ENCODE results near the gene RBM15B.

RBM15B gene

GRCh38 chr3:51378065-51378464 lies 13.0 kb upstream of the RBM15B start:
- no peak overlapping the region for H3K4me3 ChIP-seq (ENCODE audit: low read depth, low read length)
- TF ChIP-seq CTCF (IDR thresholded peaks at IDR 0.05; ENCODE audit: control insufficient read depth, extremely low read depth, insufficient read depth): no peak
- DNase-seq (ENCODE audit: low read depth): no peak

- TF ChIP-seq CTCF (IDR thresholded peaks at IDR 0.05; ENCODE audit: control insufficient read depth, extremely low read depth, insufficient read depth): no peak
- DNase-seq (ENCODE audit: low read depth): no peak
- no peak overlapping the region for H3K4me3 ChIP-seq (ENCODE audit: low read depth, low read length)
Observed at GRCh38 chr3:51378726-51379125, 12.4 kb upstream of the RBM15B start.

- H3K4me3 ChIP-seq (ENCODE audit: low read depth, low read length): no peak overlapping the region
- DNase-seq (ENCODE audit: low read depth): no peak
- no peak for TF ChIP-seq CTCF (IDR thresholded peaks at IDR 0.05; ENCODE audit: control insufficient read depth, extremely low read depth, insufficient read depth)
Observed at GRCh38 chr3:51379301-51379700, 11.8 kb upstream of the RBM15B start.

- H3K4me3 ChIP-seq (ENCODE audit: low read depth, low read length): no peak overlapping the region
- no peak for DNase-seq (ENCODE audit: low read depth)
- no peak for TF ChIP-seq CTCF (IDR thresholded peaks at IDR 0.05; ENCODE audit: control insufficient read depth, extremely low read depth, insufficient read depth)
Observed at GRCh38 chr3:51379746-51380455, 11.2 kb upstream of the RBM15B start.

- no peak overlapping the region for H3K4me3 ChIP-seq (ENCODE audit: low read depth, low read length)
- no peak for DNase-seq (ENCODE audit: low read depth)
- no peak for TF ChIP-seq CTCF (IDR thresholded peaks at IDR 0.05; ENCODE audit: control insufficient read depth, extremely low read depth, insufficient read depth)
Observed at GRCh38 chr3:51380601-51381332, 10.3 kb upstream of the RBM15B start.

GRCh38 chr3:51381333-51381705 lies 9.8 kb upstream of the RBM15B start:
- no peak overlapping the region for H3K4me3 ChIP-seq (ENCODE audit: low read depth, low read length)
- DNase-seq (ENCODE audit: low read depth): no peak
- no peak for TF ChIP-seq CTCF (IDR thresholded peaks at IDR 0.05; ENCODE audit: control insufficient read depth, extremely low read depth, insufficient read depth)
